ENCODE results near the gene ABHD2.

DNA sequence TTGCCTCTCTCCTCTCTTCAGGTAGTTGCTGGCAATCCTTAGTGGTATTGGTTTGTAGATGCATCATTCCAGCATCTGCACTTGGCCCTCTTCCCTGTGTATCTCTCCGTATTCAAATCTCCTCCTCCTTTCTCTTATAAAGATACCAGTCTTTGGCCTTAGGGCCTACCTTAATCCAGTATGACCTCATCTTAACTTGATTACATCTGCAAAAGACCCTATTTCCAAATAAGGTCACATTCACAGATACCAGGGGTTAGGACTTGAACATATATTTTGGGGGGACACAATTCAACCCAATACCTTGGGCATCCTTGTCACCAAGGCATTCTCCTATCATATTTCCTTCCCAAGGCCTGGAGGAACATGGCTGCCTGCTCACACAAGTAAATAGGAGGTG lies 22.0 kb upstream of the ABHD2 start:
- TF ChIP-seq POLR2A (IDR thresholded peaks at IDR 0.05) (no peak), CTCF (IDR thresholded peaks at IDR 0.05) (no peak), EP300 (IDR thresholded peaks at IDR 0.05) (no peak)

Measured in tibial nerve (tissue), 4 donors.